NCI-H345 (cell line): ENCODE measurements around the gene BTG3.

Source experiments
- DNase-seq: peaks from one replicate; lab custom pipeline; 2025; lab: John Stamatoyannopoulos, UW

The BTG3 gene

GRCh38 chr21:17612565-17613241, at the start of gene BTG3:
BTG3 (minus strand) TSS chr21:17612901; CDS start chr21:17609144, 3,757 bp downstream.
- DNase-seq: peak; percentile 93

- no peak for DNase-seq
Measured at GRCh38 chr21:17660862-17661261, 48.2 kb upstream of the BTG3 start.

- no peak for DNase-seq
Measured at GRCh38 chr21:17660452-17660851, 47.8 kb upstream of the BTG3 start.

GRCh38 chr21:17658931-17659330, 46.2 kb upstream of the BTG3 start:
- DNase-seq: no peak

GRCh38 chr21:17651526-17651925, 38.8 kb upstream of the BTG3 start:
- no peak for DNase-seq

GRCh38 chr21:17650292-17650691, 37.6 kb upstream of the BTG3 start:
- no peak for DNase-seq

GRCh38 chr21:17646790-17647189, 34.1 kb upstream of the BTG3 start:
- no peak for DNase-seq

GRCh38 chr21:17644186-17644585, 31.5 kb upstream of the BTG3 start:
- DNase-seq: no peak

- DNase-seq: no peak
Measured at GRCh38 chr21:17640821-17641220, 28.1 kb upstream of the BTG3 start.

- no peak for DNase-seq
Measured at GRCh38 chr21:17636711-17637110, 24.0 kb upstream of the BTG3 start.

GRCh38 chr21:17631195-17631594, 18.5 kb upstream of the BTG3 start:
- DNase-seq: no peak

- DNase-seq: no peak
Measured at GRCh38 chr21:17622018-17622417, 9.3 kb upstream of the BTG3 start.

- no peak for DNase-seq
Measured at GRCh38 chr21:17616831-17617230, 4.1 kb upstream of the BTG3 start.

- peak; percentile 33 for DNase-seq
Measured at GRCh38 chr21:17613242-17613676, 558 bp upstream of the BTG3 start.

- DNase-seq: peak; percentile 47
Measured at GRCh38 chr21:17612023-17612564, 607 bp downstream of the BTG3 start.

- DNase-seq: peak; percentile 85
Measured at GRCh38 chr21:17611414-17612022, 1.2 kb downstream of the BTG3 start.

- peak; percentile 18 for DNase-seq
Measured at GRCh38 chr21:17610911-17611310, 1.8 kb downstream of the BTG3 start.

GRCh38 chr21:17609681-17610080, 3.0 kb downstream of the BTG3 start:
- DNase-seq: no peak

GRCh38 chr21:17607684-17608083, 5.0 kb downstream of the BTG3 start:
- DNase-seq: peak; percentile 47

GRCh38 chr21:17602874-17603273, 9.8 kb downstream of the BTG3 start:
- no peak for DNase-seq

GRCh38 chr21:17598437-17598836, 14.3 kb downstream of the BTG3 start:
- no peak for DNase-seq

GRCh38 chr21:17597680-17598079, 15.0 kb downstream of the BTG3 start:
- no peak for DNase-seq

GRCh38 chr21:17590430-17590829, 22.3 kb downstream of the BTG3 start:
- DNase-seq: no peak
